Measurements from ENCODE around the gene RERE. TPM values are rescaled to one million over a fixed set of nuclear protein-coding genes. Genes with fewer than 3 reads are reported as not detected.

RERE gene
- total RNA-seq, 2 experiments from 2014 or later: 73.1 to 211 TPM

DNA sequence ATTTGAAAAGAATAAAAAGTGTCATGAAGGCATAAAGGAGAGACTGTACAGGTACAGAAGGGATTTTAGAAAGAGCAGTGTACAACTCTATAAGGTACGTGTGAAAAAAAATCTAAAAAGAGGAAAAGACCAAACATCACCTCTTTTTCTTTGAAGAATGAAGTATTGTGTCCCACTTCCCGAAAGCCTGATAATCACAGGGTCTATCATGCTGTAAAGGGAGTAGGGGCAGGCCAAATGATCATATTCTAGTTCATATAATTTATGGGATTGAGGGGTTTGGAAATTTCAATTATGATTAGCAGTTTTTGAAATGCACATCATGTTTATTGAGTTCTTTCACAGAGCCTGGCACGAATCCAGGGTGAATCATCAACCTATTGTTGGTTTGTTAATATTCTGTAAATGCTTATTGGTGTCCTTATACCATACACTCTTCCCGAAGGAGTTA, 910 bp upstream of the RERE start:
- intact Hi-C loops (cut with micrococcal nuclease; ENCODE audit: unreplicated experiment): loop anchor here (5.0 kb wide), 1 partner anchor 259 kb away; no protein-coding TSS in a partner anchor
- Histone ChIP-seq H3K4me1 (ENCODE audit: insufficient read depth, low read length, poor library complexity, severe bottlenecking) (peaks cover 42% of the 10 kb centered on the region), H3K9me2 (ENCODE audit: insufficient read depth, low read length) (no peaks in the 10 kb centered on the region), H3K4me3 (ENCODE audit: low read depth, low read length, poor library complexity, severe bottlenecking) (peak overlapping the region; percentile 89), H3K79me2 (ENCODE audit: insufficient read depth, low read depth, low read length) (peaks cover 40% of the 10 kb centered on the region), H3K4me2 (ENCODE audit: low read length) (peak overlapping the region; percentile 75), H4K20me1 (ENCODE audit: insufficient read depth, low read length) (peaks cover 13% of the 10 kb centered on the region; the same call in 1 of the 2 replicates), H2AFZ (ENCODE audit: low read length) (peak overlapping the region; percentile 90), H3K27ac (ENCODE audit: low read depth, low read length, poor library complexity, severe bottlenecking) (peak overlapping the region; percentile 86), H3K9me3 (ENCODE audit: low read length) (no peaks in the 10 kb centered on the region), H3K36me3 (ENCODE audit: insufficient read depth, low read length) (0 out of 2 replicates have a peak, but pooled peaks cover 3% of the 10 kb centered on the region)
- DNase-seq (ENCODE audit: low spot score): no peak
- ChIA-PET POLR2A (no interaction called here), CTCF (ENCODE audit: unreplicated experiment) (no interaction called here)
- TSS peak; percentile 65 for BruUV-seq (replicated peaks)
- TF ChIP-seq, protein P1, sequence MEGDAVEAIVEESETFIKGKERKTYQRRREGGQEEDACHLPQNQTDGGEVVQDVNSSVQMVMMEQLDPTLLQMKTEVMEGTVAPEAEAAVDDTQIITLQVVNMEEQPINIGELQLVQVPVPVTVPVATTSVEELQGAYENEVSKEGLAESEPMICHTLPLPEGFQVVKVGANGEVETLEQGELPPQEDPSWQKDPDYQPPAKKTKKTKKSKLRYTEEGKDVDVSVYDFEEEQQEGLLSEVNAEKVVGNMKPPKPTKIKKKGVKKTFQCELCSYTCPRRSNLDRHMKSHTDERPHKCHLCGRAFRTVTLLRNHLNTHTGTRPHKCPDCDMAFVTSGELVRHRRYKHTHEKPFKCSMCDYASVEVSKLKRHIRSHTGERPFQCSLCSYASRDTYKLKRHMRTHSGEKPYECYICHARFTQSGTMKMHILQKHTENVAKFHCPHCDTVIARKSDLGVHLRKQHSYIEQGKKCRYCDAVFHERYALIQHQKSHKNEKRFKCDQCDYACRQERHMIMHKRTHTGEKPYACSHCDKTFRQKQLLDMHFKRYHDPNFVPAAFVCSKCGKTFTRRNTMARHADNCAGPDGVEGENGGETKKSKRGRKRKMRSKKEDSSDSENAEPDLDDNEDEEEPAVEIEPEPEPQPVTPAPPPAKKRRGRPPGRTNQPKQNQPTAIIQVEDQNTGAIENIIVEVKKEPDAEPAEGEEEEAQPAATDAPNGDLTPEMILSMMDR (conservative IDR thresholded peaks at IDR 0.05; ENCODE audit: low read length): no peak
- no peak for TF ChIP-seq EZH2phosphoT487 (IDR thresholded peaks at IDR 0.05; ENCODE audit: borderline replicate concordance, low read depth, low read length)

DNA sequence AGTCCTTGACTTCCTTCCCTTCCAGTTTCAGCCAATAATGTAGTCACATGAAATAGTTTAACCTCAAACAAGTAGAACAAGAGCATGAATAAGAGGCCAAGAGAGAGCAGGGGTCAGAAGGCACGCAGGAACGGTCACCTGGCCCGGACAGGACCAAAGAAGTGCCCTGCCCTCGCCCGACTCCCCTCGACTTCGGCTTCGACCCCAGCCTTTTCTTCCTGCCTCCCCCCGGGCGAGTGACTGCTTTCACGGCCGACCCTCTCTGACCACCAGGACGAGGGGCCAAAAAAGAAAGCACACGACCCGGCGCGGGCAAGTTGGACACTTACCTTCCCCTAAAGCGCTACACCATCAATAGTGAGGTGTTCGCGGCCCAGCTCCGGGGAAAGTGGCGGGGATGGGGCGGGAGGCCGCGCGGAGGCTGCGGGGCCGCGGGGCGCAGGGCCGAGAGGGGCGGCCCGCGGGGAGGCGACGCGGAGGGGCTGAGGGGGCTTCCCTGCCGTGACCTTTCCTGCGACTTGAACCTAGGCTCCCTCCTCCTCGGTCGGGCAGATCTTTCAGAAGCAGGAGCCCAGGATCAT, 519 bp downstream of the RERE start:
- H3K79me2 ChIP-seq (ENCODE audit: insufficient read depth, low read depth, low read length): peaks cover 53% of the 10 kb centered on the region

More for the DNA sequence above, 519 bp downstream of the RERE start:
- Histone ChIP-seq H3K9me2 (ENCODE audit: insufficient read depth, low read length) (no peaks in the 10 kb centered on the region), H2AFZ (ENCODE audit: low read length) (peak overlapping the region; percentile 76; the same call in 1 of the 2 replicates), H3K27ac (ENCODE audit: low read depth, low read length, poor library complexity, severe bottlenecking) (peak overlapping the region; percentile 81), H3K9me3 (ENCODE audit: low read length) (no peaks in the 10 kb centered on the region), H3K4me2 (ENCODE audit: low read length) (peak overlapping the region; percentile 97), H3K36me3 (ENCODE audit: insufficient read depth, low read length) (0 out of 2 replicates have a peak, but pooled peaks cover 3% of the 10 kb centered on the region), H3K4me3 (ENCODE audit: low read depth, low read length, poor library complexity, severe bottlenecking) (peak overlapping the region; percentile 89), H3K4me1 (ENCODE audit: insufficient read depth, low read length, poor library complexity, severe bottlenecking) (peaks cover 41% of the 10 kb centered on the region), H4K20me1 (ENCODE audit: insufficient read depth, low read length) (peaks cover 15% of the 10 kb centered on the region; the same call in 1 of the 2 replicates)
- no TSS peak for BruUV-seq (replicated peaks)
- ChIA-PET POLR2A (interaction anchor here (0.7 to 1.0 kb wide), 2 partner anchors 21 to 278 kb away, joined by 3 to 4 read pairs; no protein-coding TSS in a partner anchor), CTCF (ENCODE audit: unreplicated experiment) (no interaction called here)
- DNase-seq (ENCODE audit: low spot score): peak; percentile 38
- intact Hi-C loops (cut with micrococcal nuclease; ENCODE audit: unreplicated experiment): loop anchor here (2.0 to 5.0 kb wide), 2 partner anchors 62 to 260 kb away; partner anchors contain the start of gene ENO1
- no peak for TF ChIP-seq EZH2phosphoT487 (IDR thresholded peaks at IDR 0.05; ENCODE audit: borderline replicate concordance, low read depth, low read length)
- TF ChIP-seq, protein P1 (conservative IDR thresholded peaks at IDR 0.05; ENCODE audit: low read length): no peak

Data from OCI-LY7 (cell line).